OCI-LY7 (cell line): Measurements from ENCODE around the gene KATNAL1. TPM values are rescaled to one million over a fixed set of nuclear protein-coding genes. Genes with fewer than 3 reads are reported as not detected.

Experiments
- BruUV-seq: library from RNA; stranded (reverse); fragments of 400-500 nt; replicated peaks from 2 replicates; lab custom pipeline; 2021; lab: Mats Ljungman, UMichigan
- CTCF ChIA-PET: fragments of 300-600 bp; sonication (Branson Sonifier 250); formaldehyde crosslinking; loops from one replicate; lab custom pipeline; 2022; ENCODE audit warnings: antibody characterized with exemption; ENCODE audit not compliant: unreplicated experiment; lab: Charles Lee
- POLR2A ChIA-PET: fragments of 300-600 bp; sonication (Branson Sonifier 250); formaldehyde crosslinking; loops from one replicate; lab custom pipeline; 2022; ENCODE audit warnings: antibody characterized with exemption; lab: Charles Lee
- DNase-seq: peaks from one replicate; pipeline ENCODE4 v3.0.0-alpha.2; 2015; ENCODE audit warnings: low spot score
- H2AFZ ChIP-seq: fragments of 200-600 bp; sonication (generic), shearing (Covaris generic); 2 replicates; pipeline ENCODE4 v1.6.1; 2014; ENCODE audit warnings: mild to moderate bottlenecking, antibody characterized with exemption, low read length, moderate library complexity
- H3K27ac ChIP-seq: fragments of 200-600 bp; sonication (generic); 2 replicates; pipeline ENCODE4 v1.5.1; 2014; ENCODE audit warnings: mixed run types, low read depth, mild to moderate bottlenecking, moderate library complexity, low read length, inconsistent platforms; ENCODE audit not compliant: poor library complexity, severe bottlenecking
- H3K36me3 ChIP-seq: fragments of 200-600 bp; sonication (generic); 2 replicates; pipeline ENCODE4 v1.6.1; 2014; ENCODE audit warnings: mild to moderate bottlenecking, antibody characterized with exemption, low read length, moderate library complexity, mixed read lengths; ENCODE audit not compliant: insufficient read depth
- H3K4me1 ChIP-seq: fragments of 200-600 bp; sonication (generic); 2 replicates; pipeline ENCODE4 v1.5.1; 2014; ENCODE audit warnings: mild to moderate bottlenecking, low read length; ENCODE audit not compliant: insufficient read depth, poor library complexity, severe bottlenecking
- H3K4me2 ChIP-seq: fragments of 200-600 bp; sonication (generic); 2 replicates; pipeline ENCODE4 v1.6.1; 2014; ENCODE audit warnings: mild to moderate bottlenecking, low read length
- H3K4me3 ChIP-seq: fragments of 200-600 bp; sonication (generic); 2 replicates; pipeline ENCODE4 v1.5.1; 2014; ENCODE audit warnings: mild to moderate bottlenecking, low read depth, low read length; ENCODE audit not compliant: poor library complexity, severe bottlenecking
- H3K79me2 ChIP-seq: fragments of 200-600 bp; sonication (generic); 2 replicates; pipeline ENCODE4 v1.6.1; 2016; ENCODE audit warnings: low read depth, mild to moderate bottlenecking, low read length, moderate library complexity, mixed read lengths; ENCODE audit not compliant: insufficient read depth
- H3K9me2 ChIP-seq: fragments of 200-600 bp; sonication (generic); 2 replicates; pipeline ENCODE4 v1.6.1; 2016; ENCODE audit warnings: mild to moderate bottlenecking, low read length, mixed read lengths; ENCODE audit not compliant: insufficient read depth
- H3K9me3 ChIP-seq: fragments of 200-600 bp; sonication (generic); 2 replicates; pipeline ENCODE4 v1.6.1; 2014; ENCODE audit warnings: mild to moderate bottlenecking, mixed run types, low read length, mixed read lengths
- H4K20me1 ChIP-seq: fragments of 200-600 bp; sonication (generic); 2 replicates; pipeline ENCODE4 v1.6.1; 2014; ENCODE audit warnings: mild to moderate bottlenecking, antibody characterized with exemption, low read length, moderate library complexity, mixed read lengths; ENCODE audit not compliant: insufficient read depth
- CTCF ChIP-seq: fragments of 200-600 bp; sonication (generic); conservative IDR thresholded peaks from 2 replicates; pipeline ENCODE4 v1.5.1; 2014; ENCODE audit warnings: mild to moderate bottlenecking, antibody characterized with exemption, low read length, moderate library complexity, mixed read lengths
- EZH2phosphoT487 ChIP-seq: fragments of 200-600 bp; sonication (generic); IDR thresholded peaks from 2 replicates; pipeline ENCODE4 v1.6.1; 2018; ENCODE audit warnings: low read depth, borderline replicate concordance, mild to moderate bottlenecking, mixed run types, antibody characterized with exemption, low read length, moderate library complexity, mixed read lengths
- intact Hi-C: fragments of 100-400 bp; cut with micrococcal nuclease; formaldehyde crosslinking; loops from one replicate; pipeline ENCODE4 v1.10.0; 2022; ENCODE audit not compliant: unreplicated experiment
- total RNA-seq, 2 experiments: library from RNA; depleted of rRNA in 1 of 2; stranded (reverse); fragments of >200 nt in 1 of 2; shearing (Covaris generic) in 1 of 2; gene quantifications; 2 replicates each; pipeline ENCODE4 v1.2.3, GENCODE V29; 2014 to 2022

The KATNAL1 gene
- total RNA-seq, 2 experiments from 2014 or later: 13.9 to 34.5 TPM

DNA sequence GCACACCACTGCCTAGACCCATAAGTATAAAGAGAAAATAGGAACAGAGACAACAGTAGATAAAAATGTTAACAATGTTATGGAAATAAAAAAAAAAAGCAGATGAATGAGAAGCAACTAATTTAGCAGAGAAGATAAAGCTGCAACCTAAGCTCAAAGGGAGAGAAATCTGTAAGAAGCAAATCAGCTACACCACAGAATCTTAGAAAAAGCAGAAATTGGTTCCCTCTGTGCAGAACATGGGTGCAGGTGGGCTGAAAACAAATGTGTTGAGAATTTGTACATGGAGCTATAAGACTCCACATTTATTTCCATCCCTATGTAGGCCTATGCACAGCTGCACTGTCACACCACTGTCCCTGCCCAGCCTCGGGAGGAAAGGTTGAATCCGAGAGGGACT is 44.8 kb upstream of the KATNAL1 start:
- Histone ChIP-seq H4K20me1 (no peaks in the 10 kb centered on the region), H3K4me3 (no peak overlapping the region), H3K79me2 (no peaks in the 10 kb centered on the region), H3K4me2 (peak overlapping the region; percentile 25; the same call in 1 of the 2 replicates), H3K9me3 (peaks cover 12% of the 10 kb centered on the region; the same call in 1 of the 2 replicates), H3K9me2 (no peaks in the 10 kb centered on the region), H3K36me3 (peaks cover 86% of the 10 kb centered on the region), H3K4me1 (peaks cover 50% of the 10 kb centered on the region), H3K27ac (peak overlapping the region; percentile 37), H2AFZ (no peak overlapping the region; the same call in 1 of the 2 replicates)
- CTCF ChIA-PET: interaction anchor here (0.6 to 1.8 kb wide), 2 partner anchors 10 to 11 kb away, joined by 3 to 6 read pairs; no protein-coding TSS in a partner anchor
- BruUV-seq: no TSS peak
- POLR2A ChIA-PET: interaction anchor here (0.5 to 5.1 kb wide), 14 partner anchors 9 to 142 kb away, joined by 3 to 34 read pairs (median 5); partner anchors contain the start of gene KATNAL1
- intact Hi-C loops: loop anchor here (10.0 kb wide), 1 partner anchor 453 kb away; no protein-coding TSS in a partner anchor
- DNase-seq: no peak
- no peak for TF ChIP-seq CTCF
- no peak for TF ChIP-seq EZH2phosphoT487

GRCh38 chr13:30346789-30347167 is 39.4 kb upstream of the KATNAL1 start:
- Histone ChIP-seq H3K4me3 (no peak overlapping the region), H3K4me1 (peaks cover 3% of the 10 kb centered on the region), H4K20me1 (no peaks in the 10 kb centered on the region), H3K27ac (no peak overlapping the region), H2AFZ (no peak overlapping the region), H3K36me3 (peaks cover 91% of the 10 kb centered on the region), H3K4me2 (no peak overlapping the region), H3K9me3 (no peaks in the 10 kb centered on the region), H3K9me2 (no peaks in the 10 kb centered on the region), H3K79me2 (no peaks in the 10 kb centered on the region)
- BruUV-seq: no TSS peak
- POLR2A ChIA-PET: interaction anchor here (0.8 kb wide), 1 partner anchor 48 kb away, joined by 3 read pairs; no protein-coding TSS in a partner anchor
- TF ChIP-seq CTCF (no peak), EZH2phosphoT487 (no peak)
- CTCF ChIA-PET: no interaction called here
- no peak for DNase-seq
- intact Hi-C loops: no loop called here

DNA sequence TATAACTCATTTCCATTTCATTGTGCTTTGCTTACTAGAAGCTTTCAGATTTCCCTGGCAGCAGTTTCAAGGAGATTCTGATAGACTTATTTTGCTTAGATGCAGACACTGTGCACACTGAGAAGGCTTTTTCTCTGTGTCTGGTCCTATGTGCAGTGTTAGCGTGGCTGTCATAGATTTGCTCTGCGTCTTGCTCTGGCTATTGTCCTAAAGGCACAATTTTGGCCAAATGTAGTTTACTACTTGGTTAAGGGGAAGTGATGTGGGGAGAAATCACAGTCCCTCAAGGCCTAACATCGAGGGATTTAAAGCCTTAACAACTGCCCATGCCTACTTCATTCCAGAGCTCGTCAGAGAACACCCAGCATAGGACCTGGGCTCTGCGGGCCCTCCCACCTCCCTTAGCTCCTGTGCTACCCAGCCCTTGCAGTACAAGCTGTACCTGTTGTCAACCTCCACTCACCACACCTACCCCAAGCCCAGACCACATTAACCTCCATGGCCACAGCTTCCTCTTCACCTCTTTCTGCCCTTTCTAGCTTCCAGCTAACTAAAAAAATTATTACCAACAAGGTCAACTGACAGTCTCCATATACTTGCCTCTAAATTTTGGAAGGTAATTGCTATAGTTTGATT is 38.9 kb upstream of the KATNAL1 start:
- Histone ChIP-seq H3K36me3 (peaks cover 90% of the 10 kb centered on the region), H3K27ac (no peak overlapping the region), H2AFZ (no peak overlapping the region), H3K9me3 (no peaks in the 10 kb centered on the region), H3K4me3 (no peak overlapping the region), H3K4me2 (no peak overlapping the region), H3K9me2 (no peaks in the 10 kb centered on the region), H3K79me2 (no peaks in the 10 kb centered on the region), H3K4me1 (no peaks in the 10 kb centered on the region), H4K20me1 (no peaks in the 10 kb centered on the region)
- intact Hi-C loops: no loop called here
- BruUV-seq: no TSS peak
- no peak for DNase-seq
- POLR2A ChIA-PET: interaction anchor here (0.9 to 1.3 kb wide), 2 partner anchors 9 to 103 kb away, joined by 3 read pairs; no protein-coding TSS in a partner anchor
- no peak for TF ChIP-seq EZH2phosphoT487
- no peak for TF ChIP-seq CTCF
- CTCF ChIA-PET: no interaction called here
